Fibroblast of skin of right biceps (primary cell): Measurements from ENCODE around the gene SPIRE1.

ENCODE experiments used
- DNase-seq: peaks from one replicate; pipeline ENCODE4 v3.0.0-alpha.2; 2013

The SPIRE1 gene

GRCh38 chr18:12479982-12480381 lies 177.9 kb downstream of the SPIRE1 start:
- DNase-seq: no peak

DNA sequence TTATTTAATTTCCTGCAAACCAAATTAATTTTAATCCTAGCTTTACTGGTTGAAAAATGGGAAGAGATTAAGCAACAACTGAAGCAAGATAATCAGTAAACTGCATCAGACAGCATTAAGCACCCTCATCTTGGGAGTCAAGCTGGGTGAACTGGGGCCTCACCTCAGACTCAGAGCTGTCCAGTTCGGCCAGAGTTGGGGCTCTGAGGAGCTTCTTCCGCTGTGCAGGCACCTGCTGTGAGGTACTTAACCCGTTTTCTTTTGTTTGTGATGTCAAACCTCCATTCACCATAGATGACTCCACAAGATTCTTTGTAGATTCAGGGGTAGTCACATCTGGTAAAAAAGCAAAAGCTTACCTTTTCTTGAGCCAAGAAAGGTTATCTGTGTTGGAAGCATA lies 178.4 kb downstream of the SPIRE1 start:
- DNase-seq: no peak

GRCh38 chr18:12478269-12479047 lies 179.4 kb downstream of the SPIRE1 start:
- DNase-seq: no peak

- DNase-seq: no peak
Observed at GRCh38 chr18:12477606-12478005, 180.3 kb downstream of the SPIRE1 start.

- no peak for DNase-seq
Observed at GRCh38 chr18:12476955-12477354, 181.0 kb downstream of the SPIRE1 start.

- no peak for DNase-seq
Observed at GRCh38 chr18:12474876-12475275, 183.0 kb downstream of the SPIRE1 start.

GRCh38 chr18:12474146-12474545 lies 183.8 kb downstream of the SPIRE1 start:
- DNase-seq: no peak

DNA sequence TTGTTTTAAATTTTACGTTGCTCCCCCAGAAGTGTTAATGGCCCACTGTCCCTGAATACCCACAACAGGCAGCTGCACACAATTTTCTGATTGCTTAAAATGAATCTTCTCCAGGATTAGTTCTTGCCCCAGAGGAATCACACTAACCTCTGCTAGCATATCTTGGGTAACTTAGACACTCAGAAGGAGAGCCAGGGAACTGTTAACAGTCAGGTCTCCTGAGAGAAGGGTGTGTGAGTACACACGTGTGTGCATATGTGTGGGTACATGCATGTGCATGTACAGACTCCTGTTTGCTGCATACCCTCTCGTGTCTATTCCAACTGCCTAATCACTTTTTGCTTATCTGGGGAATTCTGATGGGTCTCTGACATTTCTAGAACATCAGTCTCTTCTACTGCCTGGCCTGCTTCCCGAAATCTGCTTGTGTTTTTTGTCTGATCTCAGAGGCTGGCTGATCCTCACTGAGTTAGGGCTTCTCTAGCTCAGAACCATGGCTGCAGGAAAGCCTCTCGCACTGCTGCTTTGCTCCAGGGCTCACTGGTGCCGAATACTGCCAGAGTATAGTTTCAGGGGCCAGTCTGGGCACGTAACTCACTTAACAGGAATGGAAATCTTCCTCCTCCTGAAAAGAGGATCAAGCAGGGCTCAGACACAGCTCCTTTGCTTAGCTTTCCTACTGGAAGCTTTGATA lies 187.4 kb downstream of the SPIRE1 start:
- DNase-seq: no peak

DNA sequence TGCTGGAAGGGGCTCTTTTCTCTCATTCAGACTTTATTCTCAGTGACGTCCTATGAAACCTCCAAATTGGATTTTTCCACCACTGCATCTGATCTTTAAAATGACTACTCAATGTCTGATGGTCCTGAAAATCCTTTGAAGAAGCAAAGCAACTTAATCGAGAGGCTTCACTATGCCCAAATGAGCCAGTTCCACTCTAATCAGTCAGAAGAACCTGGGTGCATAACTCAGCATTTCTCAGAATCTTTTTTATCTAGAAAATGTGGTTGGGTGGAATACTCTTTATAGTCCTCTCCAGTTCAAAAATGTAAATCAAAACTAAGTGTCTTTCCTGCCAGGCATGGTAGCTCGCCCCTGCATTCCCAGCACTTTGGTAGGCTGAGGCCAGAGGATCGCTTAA lies 189.5 kb downstream of the SPIRE1 start:
- no peak for DNase-seq

DNA sequence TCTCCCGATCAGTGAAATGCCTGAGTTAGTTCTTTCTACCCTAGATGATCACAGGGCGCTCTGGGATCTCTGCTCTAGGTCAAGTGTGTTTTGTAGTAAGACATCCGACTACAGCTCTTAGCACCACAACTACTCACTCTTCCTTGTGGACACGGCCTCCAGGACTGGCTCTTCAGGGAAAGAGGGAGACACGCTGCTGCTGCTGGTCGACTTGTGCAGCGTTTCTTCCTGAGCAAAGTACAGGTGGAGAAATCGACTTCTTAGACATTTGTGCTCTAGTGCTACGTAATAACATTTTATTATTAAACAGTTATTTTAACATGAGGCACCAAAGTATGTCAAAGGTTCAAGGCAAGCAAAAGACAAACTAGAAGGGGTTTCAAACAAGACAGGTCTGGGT lies 193.2 kb downstream of the SPIRE1 start:
- no peak for DNase-seq

GRCh38 chr18:12463191-12463590 lies 194.7 kb downstream of the SPIRE1 start:
- DNase-seq: no peak

- no peak for DNase-seq
Observed at GRCh38 chr18:12462242-12462641, 195.7 kb downstream of the SPIRE1 start.

GRCh38 chr18:12461326-12461725 lies 196.6 kb downstream of the SPIRE1 start:
- no peak for DNase-seq

GRCh38 chr18:12460874-12461273 lies 197.0 kb downstream of the SPIRE1 start:
- peak; percentile 11 for DNase-seq

DNA sequence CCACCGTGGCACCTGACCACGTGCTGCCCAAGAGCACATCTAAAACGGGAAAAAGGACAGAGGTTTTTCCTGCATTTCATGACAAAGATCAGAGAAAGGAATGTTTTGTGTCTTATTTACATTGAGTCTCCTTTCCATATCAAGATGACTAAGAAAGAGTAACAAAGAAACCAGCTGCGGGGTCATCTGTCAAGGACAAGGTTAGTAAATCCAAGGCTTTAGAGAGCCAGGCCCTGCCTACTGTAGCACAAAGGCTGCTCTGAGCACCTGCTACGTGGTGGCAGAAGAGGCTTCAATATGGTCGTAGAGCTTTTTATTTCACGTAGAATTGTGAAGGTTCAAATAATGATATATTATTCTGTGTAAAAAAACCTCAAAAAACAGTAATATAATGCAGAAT lies 199.1 kb downstream of the SPIRE1 start:
- no peak for DNase-seq

DNA sequence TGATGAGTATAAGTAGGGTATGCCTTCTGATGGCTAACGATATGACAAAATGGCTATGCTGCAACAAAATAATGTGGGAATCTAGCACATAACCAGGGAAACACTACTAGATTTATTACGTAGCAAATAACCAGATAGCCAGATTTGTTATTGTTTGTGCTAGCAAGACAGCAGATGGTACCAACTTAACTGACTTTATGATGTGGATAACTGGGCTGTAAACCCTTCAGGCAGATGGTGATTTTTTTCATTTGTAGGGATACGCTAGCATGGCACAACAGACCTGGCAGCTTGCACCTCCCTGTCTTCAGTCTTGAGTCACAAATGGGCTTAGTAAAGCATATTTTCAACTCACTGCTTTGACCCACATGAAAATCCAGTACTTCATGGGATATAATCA lies 201.5 kb downstream of the SPIRE1 start:
- no peak for DNase-seq

- no peak for DNase-seq
Observed at GRCh38 chr18:12455496-12455895, 202.4 kb downstream of the SPIRE1 start.

DNA sequence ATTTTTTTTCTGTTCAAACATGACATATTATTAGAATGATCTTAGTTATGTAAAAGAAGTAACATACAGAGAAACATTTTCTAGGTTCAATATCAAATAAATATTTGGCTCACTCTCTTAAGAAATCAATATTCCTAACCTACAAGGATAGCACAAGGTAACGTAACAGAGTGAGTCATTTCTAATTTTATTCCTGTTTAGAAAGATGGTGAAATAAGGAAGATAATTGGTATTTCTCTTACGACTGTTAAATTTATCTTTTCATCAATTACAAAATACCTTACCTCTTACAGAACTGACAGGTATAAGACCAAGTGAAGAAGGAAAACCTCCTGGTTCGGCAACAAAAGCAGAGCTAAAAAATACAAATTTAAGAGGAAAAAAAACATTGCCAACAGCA lies 205.1 kb downstream of the SPIRE1 start:
- DNase-seq: no peak

DNA sequence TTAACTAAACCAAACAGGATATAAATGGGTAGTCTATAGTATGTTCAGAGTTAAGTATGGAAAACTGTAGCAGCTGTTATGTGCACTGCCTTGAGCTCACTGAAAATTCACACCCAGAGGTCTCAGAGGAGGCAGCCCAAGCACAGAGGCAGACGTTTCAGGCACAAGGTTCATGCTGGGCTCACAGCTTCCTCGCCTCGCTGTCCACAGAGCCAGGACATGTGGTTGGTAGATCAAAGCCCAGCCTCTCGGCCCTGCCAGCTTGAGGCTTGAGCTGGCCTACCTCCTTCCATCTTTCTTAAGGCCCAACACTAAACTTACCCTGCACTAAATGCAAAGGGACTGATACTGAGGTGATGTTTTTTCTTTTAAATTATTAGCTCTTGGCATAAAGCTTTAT lies 206.5 kb downstream of the SPIRE1 start:
- no peak for DNase-seq

DNA sequence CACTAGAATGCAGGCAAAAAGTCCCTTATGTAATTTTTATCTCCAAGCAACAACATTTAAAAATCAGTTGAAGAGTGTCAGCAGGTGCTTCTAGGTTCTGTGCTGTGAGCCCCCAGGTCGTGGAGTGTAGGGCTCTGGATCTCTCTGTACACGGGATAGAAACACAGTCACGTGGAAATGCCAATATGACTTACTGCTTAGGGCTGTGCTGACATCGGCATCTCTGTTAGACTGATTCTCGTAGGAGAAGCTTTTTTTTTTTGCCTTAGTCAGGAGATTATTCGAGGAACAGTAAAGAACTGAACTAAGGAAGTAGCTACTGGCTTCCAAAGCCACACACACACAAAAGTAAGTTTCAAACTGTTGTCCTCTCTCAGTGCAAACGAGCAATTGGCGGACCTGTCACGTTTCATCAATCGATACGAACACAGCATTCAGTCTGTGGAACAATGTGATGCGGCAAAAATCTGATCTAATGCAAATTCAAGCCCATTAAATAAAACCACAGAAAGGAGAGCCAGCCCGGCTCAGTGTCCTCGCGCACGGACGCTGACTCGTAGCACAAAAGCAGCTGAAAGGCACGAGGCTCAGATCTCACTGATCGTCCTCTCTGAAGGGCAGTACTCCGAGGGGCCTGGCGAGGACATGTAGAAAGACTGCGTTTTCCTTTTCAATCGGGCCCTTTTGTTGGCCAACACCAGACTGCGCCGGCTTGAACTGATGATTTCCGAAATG lies 208.7 kb downstream of the SPIRE1 start:
- DNase-seq: no peak

DNA sequence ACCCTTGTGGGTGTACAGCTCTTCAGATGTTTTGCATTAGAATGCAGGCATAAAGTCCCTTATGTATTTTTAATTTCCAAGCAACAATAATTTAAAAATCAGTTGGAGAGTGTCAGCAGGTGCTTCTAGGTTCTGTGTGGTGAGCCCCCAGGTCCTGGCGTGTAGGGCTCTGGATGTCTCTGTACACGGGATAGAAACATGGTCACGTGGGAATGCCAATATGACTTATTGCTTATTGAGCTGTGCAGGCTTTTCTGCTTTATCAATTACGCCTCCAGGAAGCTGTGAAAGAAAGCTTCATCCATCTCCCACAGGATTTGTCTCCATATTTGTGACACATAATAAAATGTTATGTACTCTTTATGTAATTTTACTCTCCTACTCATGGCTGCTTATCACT lies 212.4 kb downstream of the SPIRE1 start:
- DNase-seq: no peak

GRCh38 chr18:12443551-12443950 lies 214.4 kb downstream of the SPIRE1 start:
- no peak for DNase-seq

GRCh38 chr18:12442946-12443345 lies 215.0 kb downstream of the SPIRE1 start:
- DNase-seq: peak; percentile 37

DNA sequence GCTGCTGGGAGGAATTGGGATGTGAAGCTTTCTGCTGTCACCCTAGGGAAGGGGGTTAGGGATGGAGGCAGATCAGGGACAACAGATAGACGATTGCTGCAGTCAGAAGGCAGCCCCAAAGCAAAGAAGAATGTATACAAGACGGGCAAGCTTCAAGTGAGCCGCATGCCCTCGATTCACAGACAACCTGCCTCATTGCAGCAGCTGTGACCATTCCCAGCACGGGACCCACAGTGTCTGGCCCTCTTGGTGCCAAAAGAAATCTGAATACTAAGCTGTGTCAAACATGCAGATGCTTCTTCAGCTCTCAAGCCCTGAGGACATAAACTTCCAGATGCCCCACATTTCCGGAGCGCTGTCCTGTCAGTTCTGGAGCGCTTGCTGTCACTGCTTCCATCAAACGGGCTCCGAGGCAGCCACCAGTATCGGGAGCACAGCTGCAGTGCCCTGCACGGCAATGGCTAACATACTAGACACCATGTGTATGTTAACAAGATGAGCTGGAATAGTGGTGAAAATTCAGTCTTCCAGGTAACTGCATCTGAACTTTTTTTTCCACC lies 216.4 kb downstream of the SPIRE1 start:
- DNase-seq: no peak
